HG03025 (cell line): Measurements from ENCODE around the gene DDC.

Experiments used
- ATAC-seq: cut with Tn5 transposase; IDR thresholded peaks from one replicate; pipeline ENCODE4 v1.9.1; 2021; ENCODE audit warnings: mild to moderate bottlenecking, moderate library complexity; ENCODE audit not compliant: unreplicated experiment, low FRiP score

Gene DDC, protein sequence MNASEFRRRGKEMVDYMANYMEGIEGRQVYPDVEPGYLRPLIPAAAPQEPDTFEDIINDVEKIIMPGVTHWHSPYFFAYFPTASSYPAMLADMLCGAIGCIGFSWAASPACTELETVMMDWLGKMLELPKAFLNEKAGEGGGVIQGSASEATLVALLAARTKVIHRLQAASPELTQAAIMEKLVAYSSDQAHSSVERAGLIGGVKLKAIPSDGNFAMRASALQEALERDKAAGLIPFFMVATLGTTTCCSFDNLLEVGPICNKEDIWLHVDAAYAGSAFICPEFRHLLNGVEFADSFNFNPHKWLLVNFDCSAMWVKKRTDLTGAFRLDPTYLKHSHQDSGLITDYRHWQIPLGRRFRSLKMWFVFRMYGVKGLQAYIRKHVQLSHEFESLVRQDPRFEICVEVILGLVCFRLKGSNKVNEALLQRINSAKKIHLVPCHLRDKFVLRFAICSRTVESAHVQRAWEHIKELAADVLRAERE

DNA sequence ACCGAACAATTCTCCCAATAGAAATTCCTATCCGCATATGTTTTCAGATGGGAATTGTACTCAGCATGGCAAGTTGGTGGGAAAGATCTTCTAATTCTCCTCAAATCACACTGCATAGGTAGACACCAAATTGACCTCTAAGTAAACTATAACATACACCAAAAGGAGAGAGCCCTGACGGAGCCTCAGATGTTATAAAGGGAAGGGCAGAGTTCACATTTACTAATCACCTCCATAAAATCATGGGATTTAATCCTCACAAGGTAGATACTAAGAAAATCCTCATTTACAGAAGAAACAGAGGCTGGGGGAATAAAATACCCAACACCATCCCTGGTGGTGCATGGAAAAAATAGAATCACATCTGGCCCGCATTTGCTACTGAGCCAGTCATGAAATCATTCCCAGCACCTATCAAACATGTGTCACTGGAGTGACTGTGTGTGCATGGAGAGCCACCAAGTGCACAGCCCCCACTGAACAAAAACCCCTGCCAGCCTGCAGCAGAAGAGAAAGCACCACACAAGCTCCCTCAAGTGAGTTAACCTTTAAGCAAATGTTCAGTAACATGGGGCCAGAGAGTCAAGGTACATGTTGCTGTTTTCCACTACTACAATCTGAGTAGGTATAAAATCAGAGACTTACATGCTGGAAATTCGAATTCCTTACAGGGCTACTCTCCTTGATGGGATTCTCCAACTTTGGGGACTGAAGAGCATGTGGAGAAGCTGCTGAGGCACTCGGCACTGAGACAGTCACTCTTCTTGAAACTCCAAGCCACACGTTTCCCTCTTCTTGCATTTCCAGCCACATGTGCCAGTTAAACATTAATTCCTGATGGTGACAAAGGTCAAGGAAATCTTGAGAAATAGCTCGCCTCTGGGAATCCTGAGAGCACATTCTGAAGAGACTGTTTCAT, at the start of gene DDC:
DDC (minus strand) TSS at position 766 of the 919 bp plus-strand sequence. CDS start 21,320 bp downstream, outside the sequence.
- ATAC-seq, result no peak

DNA sequence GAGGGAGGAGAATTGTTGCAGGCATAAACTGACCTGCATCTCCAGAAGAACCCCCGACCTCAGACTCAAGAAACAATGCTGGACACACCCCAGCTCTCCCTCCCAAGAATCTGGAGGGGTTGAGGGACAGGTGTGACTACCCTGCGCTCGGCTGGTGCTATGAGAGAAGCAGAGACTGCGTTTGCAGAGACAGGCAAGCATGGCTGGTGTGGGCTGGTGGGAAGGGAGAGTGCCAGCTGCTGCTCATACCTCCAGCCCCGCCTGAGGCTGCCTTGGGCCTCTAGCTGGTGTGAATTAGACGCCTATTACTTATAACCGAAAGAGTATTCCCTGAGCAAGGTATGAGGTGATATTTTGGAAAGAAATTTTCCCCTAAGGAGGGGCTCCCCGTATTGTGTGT, 48.3 kb upstream of the DDC start:
- no peak for ATAC-seq

DNA sequence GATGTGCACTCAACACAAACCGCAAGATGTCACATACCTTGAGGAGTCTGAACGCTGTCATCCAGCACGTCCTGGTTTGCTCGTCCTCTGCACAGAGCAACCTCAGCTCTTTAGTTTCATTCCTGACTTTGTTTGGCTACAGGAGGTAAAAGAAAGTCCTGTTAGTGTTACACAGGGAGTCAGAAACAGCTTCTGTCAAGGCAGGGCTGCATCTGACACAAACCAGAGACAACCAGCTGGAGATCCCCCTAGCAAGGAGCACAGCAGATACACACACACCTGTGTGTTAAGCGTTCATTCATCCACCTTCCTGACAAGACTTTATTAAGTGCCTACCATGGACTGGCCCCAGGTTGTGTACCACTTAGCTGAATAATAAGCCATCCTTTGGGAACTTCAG, 47.5 kb upstream of the DDC start:
- ATAC-seq, result no peak

DNA sequence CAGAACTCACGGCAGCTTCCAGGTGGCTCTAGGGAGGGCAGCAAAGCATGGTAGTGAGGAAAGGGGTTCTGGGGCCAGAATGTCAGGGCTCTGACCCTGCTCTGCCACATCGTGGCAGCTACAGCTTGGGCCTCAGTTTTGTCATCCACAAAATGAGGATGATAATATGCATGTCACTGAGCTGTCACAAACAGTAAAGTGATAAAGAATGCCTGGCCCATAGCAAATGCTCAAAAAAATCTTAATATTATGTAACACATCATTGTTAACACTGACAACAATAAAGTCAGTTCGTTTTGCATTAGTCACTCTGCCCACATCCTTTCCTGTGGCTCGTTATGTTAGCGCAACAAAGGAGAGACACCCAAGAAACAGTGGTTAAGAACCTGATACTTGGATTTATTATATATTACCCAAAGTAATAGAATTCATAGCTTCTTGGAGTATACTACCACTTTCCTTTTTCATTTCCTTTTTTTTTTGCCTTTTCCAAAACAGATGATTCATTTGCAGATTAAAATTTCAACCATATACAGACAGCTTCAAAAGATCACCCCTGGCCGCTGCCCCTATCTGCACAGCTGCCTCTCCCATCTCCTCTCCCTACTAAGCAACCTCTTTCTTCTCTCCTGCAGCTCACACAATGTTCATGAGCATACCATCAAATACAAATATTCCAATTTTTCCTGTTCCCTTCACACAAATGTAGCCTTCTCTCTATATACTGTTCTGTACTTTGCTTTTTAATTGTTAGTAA, 45.5 kb upstream of the DDC start:
- no peak for ATAC-seq

DNA sequence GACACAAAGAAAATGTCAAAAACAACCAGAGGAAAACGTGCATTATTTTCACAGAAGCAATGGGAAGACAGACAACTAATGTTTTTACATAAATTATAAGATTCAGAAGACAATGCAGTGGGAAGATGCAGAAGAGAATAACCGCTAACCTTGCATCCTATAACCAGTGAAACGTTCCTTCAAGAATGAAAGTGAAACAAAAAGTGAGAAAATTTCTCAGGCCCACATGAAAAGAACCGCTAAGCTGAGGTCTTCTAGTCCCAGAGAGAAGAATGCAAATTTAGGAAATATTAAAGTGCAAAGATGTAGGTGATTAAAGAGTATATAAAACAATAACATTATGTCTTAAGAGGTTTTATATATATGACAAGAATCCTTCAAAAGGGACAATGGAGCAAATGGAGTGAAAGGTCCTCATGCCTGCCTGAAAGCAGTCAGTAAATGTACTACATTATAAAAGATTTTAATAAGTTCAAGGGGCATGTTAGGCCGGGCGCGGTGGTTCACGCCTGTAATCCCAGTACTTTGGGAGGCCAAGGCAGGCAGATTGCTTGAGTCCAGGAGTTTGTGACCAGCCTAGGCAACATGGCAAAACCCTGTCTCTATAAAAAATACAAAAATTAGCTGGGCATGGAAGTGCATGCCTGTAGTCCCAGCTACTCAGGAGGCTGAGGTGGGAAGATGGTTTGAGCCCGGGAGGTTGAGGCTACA, 43.1 kb upstream of the DDC start:
- no peak for ATAC-seq

GRCh38 chr7:50607524-50608125, 42.4 kb upstream of the DDC start:
- ATAC-seq, result no peak

DNA sequence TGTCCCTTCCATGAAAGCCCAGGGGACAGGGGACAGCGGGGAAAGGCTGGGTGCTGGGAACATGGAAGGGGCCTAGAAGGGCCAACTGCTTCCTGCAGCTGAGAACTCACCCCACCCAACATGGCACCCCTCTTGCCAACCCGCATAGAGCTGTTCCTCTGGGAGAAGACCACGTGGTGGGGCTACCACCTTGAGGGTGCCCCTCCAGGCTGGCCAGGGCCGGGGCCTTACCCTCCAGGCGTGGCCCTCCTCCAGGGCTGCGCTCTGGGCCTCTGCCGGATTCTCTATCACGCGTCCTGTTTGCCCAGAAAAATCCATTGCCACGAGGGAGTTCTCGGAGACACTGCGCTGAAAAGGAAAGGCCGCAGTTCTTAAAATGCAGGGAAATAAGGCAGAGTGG, 39.9 kb upstream of the DDC start:
- no peak for ATAC-seq

DNA sequence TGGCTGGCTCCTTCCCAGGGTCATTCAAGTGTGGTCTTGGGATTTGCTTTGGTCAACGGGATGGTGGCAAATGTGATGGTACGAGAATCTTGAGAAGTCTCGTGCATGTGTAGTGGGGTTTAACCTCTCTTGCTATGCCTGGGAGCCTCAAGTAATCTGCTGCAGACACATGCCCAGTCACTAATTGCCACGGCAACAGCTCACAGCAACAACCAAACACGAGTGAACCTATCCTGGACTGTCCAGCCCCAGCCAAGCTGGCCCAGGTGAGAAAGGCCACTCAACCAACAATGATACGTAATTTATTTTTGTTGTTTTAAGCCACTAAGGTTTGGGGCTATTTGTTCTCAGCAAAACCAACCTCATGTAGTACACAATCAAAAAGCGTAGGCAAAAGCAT, 38.1 kb upstream of the DDC start:
- ATAC-seq, result no peak

- ATAC-seq, result no peak
These were observed 34.2 kb upstream of the DDC start for GRCh38 chr7:50599385-50599784.

- no peak for ATAC-seq
These were observed 33.5 kb upstream of the DDC start for GRCh38 chr7:50598460-50599343.

GRCh38 chr7:50596484-50596883, 31.3 kb upstream of the DDC start:
- no peak for ATAC-seq

DNA sequence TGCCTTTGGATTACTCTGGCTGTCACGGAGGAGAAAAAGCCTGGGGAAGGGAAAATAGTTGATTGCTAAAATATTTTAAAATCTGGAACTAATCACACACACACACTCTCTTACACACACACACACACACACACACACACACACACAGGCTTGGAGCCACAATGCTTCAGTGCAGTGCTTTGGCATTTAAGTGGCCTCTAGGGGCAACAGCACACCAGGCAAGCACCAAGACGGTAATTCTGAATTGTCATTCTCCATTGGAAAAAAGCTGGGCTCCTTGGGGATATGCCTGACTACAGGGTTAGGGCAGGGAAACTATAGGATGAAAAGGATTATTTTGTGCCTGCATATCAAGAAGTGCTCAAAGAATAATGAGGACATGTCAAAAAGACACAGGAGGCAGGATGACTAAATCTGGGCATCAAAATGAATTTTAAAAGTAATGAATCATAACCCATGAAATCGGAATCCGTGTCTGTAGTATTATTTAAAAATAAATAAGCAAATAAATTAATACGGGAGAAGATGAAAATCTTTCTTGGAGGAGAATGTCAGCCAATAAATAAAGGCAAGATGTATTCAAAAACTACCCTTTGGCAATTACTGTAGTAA, 30.4 kb upstream of the DDC start:
- no peak for ATAC-seq

DNA sequence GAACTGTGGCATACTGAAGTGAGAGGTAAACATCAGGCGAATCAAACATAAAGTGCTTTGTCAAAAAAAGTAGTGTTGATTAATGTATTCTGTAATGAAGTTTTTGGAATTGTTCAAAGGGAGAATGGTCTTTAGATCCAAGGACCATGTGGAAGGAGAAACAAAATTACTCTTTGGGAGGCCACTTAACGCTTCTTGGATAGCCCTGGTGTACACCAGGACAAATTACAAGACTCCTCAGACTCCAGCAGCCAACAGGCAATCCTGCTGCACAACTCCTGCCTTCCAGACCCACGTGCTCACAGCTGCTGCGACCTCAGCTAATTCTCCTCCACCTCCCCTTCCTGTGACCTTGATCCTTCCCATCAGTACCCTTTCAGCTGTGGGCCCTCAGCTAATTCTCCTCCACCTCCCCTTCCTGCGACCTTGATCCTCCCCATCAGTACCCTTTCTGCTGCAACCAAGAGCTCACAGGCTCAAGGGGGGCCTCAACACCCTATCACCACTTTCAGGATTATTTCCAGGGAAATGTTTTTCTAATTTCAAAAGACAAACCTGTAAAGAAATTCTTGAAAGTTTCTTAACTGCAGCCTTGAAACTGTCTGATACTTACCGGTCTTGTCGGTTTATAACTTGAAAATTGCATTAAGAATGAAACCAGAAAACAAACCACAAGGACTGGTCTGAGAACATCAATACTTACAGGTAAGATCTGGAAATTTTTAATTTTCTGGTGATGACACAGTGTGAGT, 29.7 kb upstream of the DDC start:
- no peak for ATAC-seq

DNA sequence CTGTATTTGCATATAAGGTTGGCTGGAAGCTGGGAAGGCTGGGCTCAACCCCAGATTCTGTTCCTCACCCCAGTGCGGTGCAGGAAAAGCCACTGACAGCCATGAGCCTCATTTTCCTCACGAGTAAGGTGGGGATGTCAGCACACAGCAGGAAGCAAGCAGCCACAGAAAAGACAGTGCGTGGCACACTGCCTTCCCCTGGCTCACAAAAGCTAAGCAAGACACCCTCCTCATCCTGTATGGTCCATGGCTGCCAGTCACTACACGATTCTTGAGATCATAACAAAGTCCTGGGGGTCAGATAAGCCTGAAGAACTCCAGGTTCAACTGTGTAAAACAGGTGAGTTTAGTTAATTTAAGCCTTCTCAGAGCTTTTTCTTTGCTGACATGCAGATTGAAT, 28.9 kb upstream of the DDC start:
- no peak for ATAC-seq

GRCh38 chr7:50592940-50593339, 27.7 kb upstream of the DDC start:
- no peak for ATAC-seq

- no peak for ATAC-seq
These were observed 26.6 kb upstream of the DDC start for GRCh38 chr7:50591480-50592438.

DNA sequence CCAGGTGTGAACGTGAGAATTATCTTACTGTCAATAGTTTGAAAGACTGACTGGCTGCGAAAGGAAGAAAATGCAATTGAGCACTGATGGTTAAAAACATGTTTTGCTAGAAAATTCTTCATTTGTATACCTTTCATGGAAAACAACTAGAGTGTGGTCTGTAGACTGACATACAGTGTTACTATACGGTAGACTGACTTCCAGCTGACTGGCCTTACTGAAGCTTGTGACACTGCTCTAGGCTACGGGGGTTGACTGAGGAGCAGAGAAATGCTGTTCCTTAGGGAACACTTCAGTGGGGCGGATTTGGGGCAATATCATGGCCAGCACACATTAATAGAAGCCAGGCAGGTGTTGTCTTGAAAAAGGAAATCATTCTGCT, 25.9 kb upstream of the DDC start:
- no peak for ATAC-seq
